GF-D8 (cell line): ENCODE data around the gene RIMS4.

Source experiments
- DNase-seq: peaks from one replicate; lab custom pipeline; 2025; lab: John Stamatoyannopoulos, UW

RIMS4 gene

GRCh38 chr20:44762466-44763140 is 47.7 kb downstream of the RIMS4 start:
- DNase-seq: no peak

GRCh38 chr20:44761423-44761822 is 48.9 kb downstream of the RIMS4 start:
- DNase-seq: no peak

GRCh38 chr20:44759595-44759994 is 50.8 kb downstream of the RIMS4 start:
- no peak for DNase-seq

- no peak for DNase-seq
Observed at GRCh38 chr20:44758247-44759101, 51.9 kb downstream of the RIMS4 start.

GRCh38 chr20:44756956-44757355 is 53.4 kb downstream of the RIMS4 start:
- no peak for DNase-seq

- DNase-seq: no peak
Observed at GRCh38 chr20:44756011-44756688, 54.2 kb downstream of the RIMS4 start.

GRCh38 chr20:44754554-44754953 is 55.8 kb downstream of the RIMS4 start:
- DNase-seq: no peak

GRCh38 chr20:44752099-44752931 is 58.0 kb downstream of the RIMS4 start:
- no peak for DNase-seq

- no peak for DNase-seq
Observed at GRCh38 chr20:44750081-44750805, 60.1 kb downstream of the RIMS4 start.

- DNase-seq: no peak
Observed at GRCh38 chr20:44748005-44748370, 62.4 kb downstream of the RIMS4 start.

- peak; percentile 4 for DNase-seq
Observed at GRCh38 chr20:44747166-44748004, 63.0 kb downstream of the RIMS4 start.

GRCh38 chr20:44746367-44747165 is 63.8 kb downstream of the RIMS4 start:
- no peak for DNase-seq

GRCh38 chr20:44745598-44746366 is 64.6 kb downstream of the RIMS4 start, which contains the start of gene KCNK15:
Gene KCNK15 (plus strand): TSS chr20:44745865. CDS start chr20:44745911, 46 bp downstream.
- no peak for DNase-seq

GRCh38 chr20:44745122-44745597 is 65.2 kb downstream of the RIMS4 start:
- no peak for DNase-seq

- DNase-seq: no peak
Observed at GRCh38 chr20:44743916-44744655, 66.3 kb downstream of the RIMS4 start.

- no peak for DNase-seq
Observed at GRCh38 chr20:44743080-44743701, 67.2 kb downstream of the RIMS4 start.
